Measurements from ENCODE around the gene KLHL29.
"Not testable (repeated sequence)": the region's sequence is repeated elsewhere in the genome, so short reads cannot be mapped to it uniquely, and the experiment has no call there.

Gene KLHL29

DNA sequence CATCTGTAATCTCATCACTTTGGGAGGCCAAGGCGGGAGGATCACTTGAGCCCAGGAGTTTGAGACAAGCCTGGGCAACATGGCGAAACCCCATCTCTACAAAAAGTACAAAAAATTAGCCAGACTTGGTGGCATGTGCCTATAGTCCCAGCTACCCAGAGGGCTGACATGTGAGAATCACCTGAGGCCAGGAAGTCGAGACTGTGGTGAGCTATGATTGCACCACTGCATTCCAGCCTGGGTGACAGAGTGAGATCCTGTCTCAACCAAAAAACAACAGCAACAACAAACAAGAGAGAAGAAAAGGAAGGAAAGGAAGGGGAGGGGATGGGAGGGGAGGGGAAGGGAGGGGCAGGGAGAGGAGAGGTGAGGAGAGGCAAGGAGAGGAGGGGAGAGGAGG is 338.1 kb downstream of the KLHL29 start:
- not testable (repeated sequence) for H3K4me3 ChIP-seq (replicated peaks; ENCODE audit: insufficient read depth, low read length); H3K27me3 ChIP-seq (ENCODE audit: insufficient read depth, poor library complexity, severe bottlenecking); DNase-seq (ENCODE audit: low read depth in 1 of 2, low spot score in 1 of 2); H3K27ac ChIP-seq (replicated peaks)

DNA sequence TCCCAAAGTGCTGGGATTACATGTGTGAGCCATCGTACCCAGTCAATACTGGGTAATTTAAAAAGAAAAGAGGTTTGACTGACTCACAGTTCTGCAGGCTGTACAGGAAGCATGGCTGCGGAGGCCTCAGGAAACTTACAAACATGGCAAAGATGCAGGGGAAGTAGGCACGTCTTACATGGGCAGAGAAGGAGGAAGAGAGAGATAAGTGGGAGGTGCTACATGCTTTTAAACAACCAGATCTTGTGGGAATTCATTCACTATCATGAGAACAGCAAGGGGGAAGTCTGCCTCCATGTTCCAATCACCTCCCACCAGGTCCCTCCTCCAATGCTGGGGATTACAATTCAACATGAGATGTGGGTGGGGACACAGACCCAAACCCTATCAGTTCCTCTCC is 349.4 kb downstream of the KLHL29 start:
- TF ChIP-seq GABPA (IDR thresholded peaks at IDR 0.05; ENCODE audit: low read depth) (no peak), CTCF (IDR thresholded peaks at IDR 0.05; ENCODE audit: insufficient read depth, low read length) (no peak), POLR2AphosphoS5 (IDR thresholded peaks at IDR 0.05; ENCODE audit: low read depth) (no peak), SPI1 (IDR thresholded peaks at IDR 0.05; ENCODE audit: borderline replicate concordance, low read depth) (no peak)
- TF ChIP-seq, protein P1, sequence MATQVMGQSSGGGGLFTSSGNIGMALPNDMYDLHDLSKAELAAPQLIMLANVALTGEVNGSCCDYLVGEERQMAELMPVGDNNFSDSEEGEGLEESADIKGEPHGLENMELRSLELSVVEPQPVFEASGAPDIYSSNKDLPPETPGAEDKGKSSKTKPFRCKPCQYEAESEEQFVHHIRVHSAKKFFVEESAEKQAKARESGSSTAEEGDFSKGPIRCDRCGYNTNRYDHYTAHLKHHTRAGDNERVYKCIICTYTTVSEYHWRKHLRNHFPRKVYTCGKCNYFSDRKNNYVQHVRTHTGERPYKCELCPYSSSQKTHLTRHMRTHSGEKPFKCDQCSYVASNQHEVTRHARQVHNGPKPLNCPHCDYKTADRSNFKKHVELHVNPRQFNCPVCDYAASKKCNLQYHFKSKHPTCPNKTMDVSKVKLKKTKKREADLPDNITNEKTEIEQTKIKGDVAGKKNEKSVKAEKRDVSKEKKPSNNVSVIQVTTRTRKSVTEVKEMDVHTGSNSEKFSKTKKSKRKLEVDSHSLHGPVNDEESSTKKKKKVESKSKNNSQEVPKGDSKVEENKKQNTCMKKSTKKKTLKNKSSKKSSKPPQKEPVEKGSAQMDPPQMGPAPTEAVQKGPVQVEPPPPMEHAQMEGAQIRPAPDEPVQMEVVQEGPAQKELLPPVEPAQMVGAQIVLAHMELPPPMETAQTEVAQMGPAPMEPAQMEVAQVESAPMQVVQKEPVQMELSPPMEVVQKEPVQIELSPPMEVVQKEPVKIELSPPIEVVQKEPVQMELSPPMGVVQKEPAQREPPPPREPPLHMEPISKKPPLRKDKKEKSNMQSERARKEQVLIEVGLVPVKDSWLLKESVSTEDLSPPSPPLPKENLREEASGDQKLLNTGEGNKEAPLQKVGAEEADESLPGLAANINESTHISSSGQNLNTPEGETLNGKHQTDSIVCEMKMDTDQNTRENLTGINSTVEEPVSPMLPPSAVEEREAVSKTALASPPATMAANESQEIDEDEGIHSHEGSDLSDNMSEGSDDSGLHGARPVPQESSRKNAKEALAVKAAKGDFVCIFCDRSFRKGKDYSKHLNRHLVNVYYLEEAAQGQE (IDR thresholded peaks at IDR 0.05; ENCODE audit: insufficient replicate concordance, low read depth), result no peak
- Histone ChIP-seq H3K27me3 (ENCODE audit: insufficient read depth, poor library complexity, severe bottlenecking) (no peaks in the 10 kb centered on the region), H3K27ac (replicated peaks) (no peak overlapping the region), H3K4me3 (replicated peaks; ENCODE audit: insufficient read depth, low read length) (no peak overlapping the region)
- DNase-seq (ENCODE audit: low read depth in 1 of 2, low spot score in 1 of 2), result peak in 1 of 2 experiments; percentile 14

GRCh38 chr2:23736783-23737182 is 351.8 kb downstream of the KLHL29 start:
- not testable (repeated sequence) for DNase-seq (ENCODE audit: low read depth in 1 of 2, low spot score in 1 of 2); H3K27ac ChIP-seq (replicated peaks); H3K27me3 ChIP-seq (ENCODE audit: insufficient read depth, poor library complexity, severe bottlenecking); H3K4me3 ChIP-seq (replicated peaks; ENCODE audit: insufficient read depth, low read length)

GRCh38 chr2:23745068-23745725 is 360.2 kb downstream of the KLHL29 start:
- DNase-seq (ENCODE audit: low read depth in 1 of 2, low spot score in 1 of 2), result no peak
- TF ChIP-seq, protein P1 (IDR thresholded peaks at IDR 0.05; ENCODE audit: insufficient replicate concordance, low read depth), result no peak
- no peak for TF ChIP-seq SPI1 (IDR thresholded peaks at IDR 0.05; ENCODE audit: borderline replicate concordance, low read depth)
- no peak for TF ChIP-seq CTCF (IDR thresholded peaks at IDR 0.05; ENCODE audit: insufficient read depth, low read length)
- no peak for TF ChIP-seq POLR2AphosphoS5 (IDR thresholded peaks at IDR 0.05; ENCODE audit: low read depth)
- TF ChIP-seq GABPA (IDR thresholded peaks at IDR 0.05; ENCODE audit: low read depth), result no peak
- Histone ChIP-seq H3K27me3 (ENCODE audit: insufficient read depth, poor library complexity, severe bottlenecking) (no peaks in the 10 kb centered on the region), H3K4me3 (replicated peaks; ENCODE audit: insufficient read depth, low read length) (no peak overlapping the region), H3K27ac (replicated peaks) (no peak overlapping the region)

DNA sequence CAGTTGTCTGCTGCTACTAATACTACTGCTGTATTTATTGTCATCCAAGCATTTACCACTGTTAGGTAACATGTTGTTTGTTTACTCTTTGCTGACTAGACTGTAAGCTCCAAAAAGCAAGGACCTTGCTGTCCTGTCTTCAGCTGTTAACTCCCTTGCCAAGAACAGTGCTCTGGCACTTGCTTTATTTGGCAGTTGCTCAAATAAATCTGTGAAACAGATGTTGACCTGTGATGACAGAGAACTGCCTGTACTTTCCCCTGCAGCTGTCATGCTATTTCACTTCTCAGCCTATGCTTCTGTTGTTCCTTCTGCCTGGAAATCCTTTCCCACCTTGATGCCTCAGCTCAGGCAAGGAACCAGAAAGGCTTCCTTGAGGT is 360.7 kb downstream of the KLHL29 start:
- H3K27me3 ChIP-seq (ENCODE audit: insufficient read depth, poor library complexity, severe bottlenecking), result no peaks in the 10 kb centered on the region
- DNase-seq (ENCODE audit: low read depth in 1 of 2, low spot score in 1 of 2), result no peak
- no peak overlapping the region for H3K4me3 ChIP-seq (replicated peaks; ENCODE audit: insufficient read depth, low read length)
- no peak overlapping the region for H3K27ac ChIP-seq (replicated peaks)
- TF ChIP-seq SPI1 (IDR thresholded peaks at IDR 0.05; ENCODE audit: borderline replicate concordance, low read depth) (no peak), GABPA (IDR thresholded peaks at IDR 0.05; ENCODE audit: low read depth) (no peak), POLR2AphosphoS5 (IDR thresholded peaks at IDR 0.05; ENCODE audit: low read depth) (no peak), CTCF (IDR thresholded peaks at IDR 0.05; ENCODE audit: insufficient read depth, low read length) (no peak)
- TF ChIP-seq, protein P1 (IDR thresholded peaks at IDR 0.05; ENCODE audit: insufficient replicate concordance, low read depth), result no peak

Data from HL-60 (cell line).